Activated T-cell treated with anti-CD3 and anti-CD28 coated beads for 24 hours (primary cell): ENCODE results near the gene CIT.

Experiments used
- DNase-seq: peaks from one replicate; pipeline ENCODE4 v3.0.0-alpha.2; 2020; ENCODE audit warnings: low read depth

The CIT gene

DNA sequence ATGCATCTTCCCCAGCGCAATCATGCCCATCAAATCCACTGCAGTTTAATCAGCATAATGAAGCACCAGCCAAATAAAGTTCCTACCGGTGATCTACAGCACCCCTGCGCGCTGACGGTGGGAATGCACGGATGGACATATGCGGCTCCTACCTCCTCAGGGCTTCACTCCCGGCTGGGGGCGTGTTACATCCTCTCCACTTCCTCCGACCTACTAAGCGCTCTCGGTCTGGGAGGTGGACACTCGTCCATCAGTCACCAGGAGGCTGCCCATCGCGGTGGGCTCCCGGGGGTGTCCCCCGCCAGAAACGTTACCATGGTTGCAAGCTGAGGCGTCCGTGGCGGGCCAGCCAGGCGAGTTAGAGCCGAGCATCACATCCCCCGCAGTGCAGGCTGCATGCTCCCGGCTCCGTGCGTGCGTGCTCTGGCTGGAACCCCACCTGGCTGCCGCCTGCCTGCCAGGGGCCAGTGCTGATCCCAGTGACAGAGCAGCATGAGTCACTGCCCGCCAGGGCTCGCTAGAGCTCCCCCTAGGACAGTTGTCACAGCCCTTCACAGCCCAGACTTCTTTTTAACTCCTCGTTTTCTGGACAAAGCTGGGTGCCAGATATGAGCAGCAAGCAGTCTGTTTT lies 73.0 kb downstream of the CIT start:
- no peak for DNase-seq

DNA sequence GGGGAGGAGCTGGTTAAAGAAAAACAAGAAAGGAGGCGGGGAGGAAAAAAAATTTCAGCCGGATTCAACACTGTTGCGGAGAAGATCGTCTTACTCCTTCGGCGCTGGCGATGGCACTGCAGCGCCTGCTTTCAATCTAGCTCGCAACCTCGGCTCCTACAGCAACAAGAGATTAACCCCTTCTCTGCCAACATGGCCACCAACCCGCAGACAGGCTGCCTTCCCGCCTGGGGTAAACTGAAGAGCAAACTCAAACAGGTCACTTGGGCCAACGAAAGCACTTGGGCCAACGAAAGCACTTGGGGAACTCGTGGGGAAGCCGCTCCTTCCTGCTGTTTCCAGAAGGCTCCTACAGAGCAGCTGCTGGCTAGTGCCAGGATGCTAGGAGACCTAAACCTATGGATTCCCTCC lies 73.7 kb downstream of the CIT start:
- no peak for DNase-seq

DNA sequence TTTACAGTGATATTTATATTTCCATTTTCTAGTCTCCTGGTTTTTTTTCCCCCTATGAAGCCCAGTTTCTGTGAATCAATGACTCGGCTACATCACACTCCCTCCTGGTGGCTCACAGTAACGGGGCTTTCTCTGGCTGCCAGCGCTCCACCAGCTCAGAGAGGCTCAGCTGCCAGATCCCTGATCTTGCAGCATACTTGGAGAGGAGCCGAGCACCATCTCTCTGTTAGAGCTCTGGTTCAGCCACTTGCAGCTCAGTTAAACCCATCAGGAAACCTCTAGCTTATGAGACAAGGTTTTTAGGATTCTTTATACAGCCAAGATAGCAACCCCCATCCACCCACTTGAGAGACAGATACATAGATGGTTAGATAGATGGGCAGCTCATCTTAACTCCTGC lies 74.6 kb downstream of the CIT start:
- DNase-seq: no peak

- no peak for DNase-seq
These were observed 80.0 kb downstream of the CIT start for GRCh38 chr12:119797090-119797489.

DNA sequence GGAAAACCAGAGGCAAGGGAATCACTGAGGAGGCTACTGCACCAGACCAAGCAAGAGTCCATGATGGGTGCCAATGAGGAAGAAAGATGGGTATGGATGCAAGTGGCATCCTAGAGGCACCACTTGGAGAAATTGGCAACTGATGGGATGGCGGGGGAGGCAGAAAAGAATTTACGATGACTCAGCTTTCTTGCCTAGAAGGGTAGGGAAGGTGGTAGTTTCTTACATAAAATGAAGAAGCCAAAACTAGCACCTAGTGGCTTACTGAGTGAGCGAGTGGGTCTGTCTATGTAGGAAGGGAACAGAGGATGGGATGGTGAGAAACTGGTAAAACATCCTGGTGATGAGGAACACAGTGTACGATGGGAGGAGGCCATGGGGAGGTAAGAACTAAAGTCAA lies 80.8 kb downstream of the CIT start:
- DNase-seq: no peak

GRCh38 chr12:119791453-119791852 lies 85.7 kb downstream of the CIT start:
- no peak for DNase-seq

DNA sequence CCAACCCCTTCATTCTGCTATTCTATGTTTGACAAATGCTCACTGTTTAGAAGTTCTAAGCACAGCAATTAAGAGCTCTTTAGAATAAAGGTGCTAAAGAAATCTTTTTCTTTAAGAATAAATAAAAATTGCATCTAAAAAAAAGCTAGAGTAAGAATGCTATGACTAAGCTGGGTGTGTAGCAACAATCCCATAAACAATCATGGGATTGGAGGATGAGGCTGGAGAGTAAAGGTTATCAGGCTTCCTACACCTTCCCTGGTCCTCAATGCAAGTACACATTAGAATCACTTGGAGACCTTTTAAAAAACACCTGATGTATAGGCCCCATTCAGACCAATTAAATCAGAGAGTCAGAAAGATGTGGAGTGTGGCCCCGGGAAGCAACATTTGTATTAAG lies 88.3 kb downstream of the CIT start:
- DNase-seq: no peak

GRCh38 chr12:119786539-119786938 lies 90.6 kb downstream of the CIT start:
- DNase-seq: no peak

GRCh38 chr12:119784673-119785072 lies 92.4 kb downstream of the CIT start:
- DNase-seq: no peak

DNA sequence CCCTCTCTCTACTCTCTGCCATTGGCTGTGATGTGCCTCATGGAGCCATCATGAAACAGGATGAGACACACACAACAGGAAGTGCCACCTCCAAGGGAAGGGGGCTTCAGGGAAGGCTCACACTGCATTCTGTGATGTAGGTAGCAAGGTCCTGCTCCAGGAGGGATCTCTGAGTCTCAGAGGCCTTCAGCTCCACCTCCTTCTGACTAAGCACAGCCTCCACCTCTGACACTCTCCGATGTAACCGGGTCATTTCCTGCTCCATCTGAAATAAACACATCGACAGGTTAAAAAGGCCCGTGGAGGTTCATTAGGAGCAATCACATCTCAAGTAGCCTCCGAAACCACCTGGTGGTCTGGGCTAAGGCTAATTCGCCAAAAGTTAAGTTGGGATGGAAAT lies 93.3 kb downstream of the CIT start:
- DNase-seq: no peak

GRCh38 chr12:119781804-119782203 lies 95.3 kb downstream of the CIT start:
- DNase-seq: no peak

GRCh38 chr12:119780786-119781434 lies 96.2 kb downstream of the CIT start:
- DNase-seq: no peak

GRCh38 chr12:119775246-119775895 lies 101.7 kb downstream of the CIT start:
- DNase-seq: no peak

- no peak for DNase-seq
These were observed 104.7 kb downstream of the CIT start for GRCh38 chr12:119772431-119772830.

DNA sequence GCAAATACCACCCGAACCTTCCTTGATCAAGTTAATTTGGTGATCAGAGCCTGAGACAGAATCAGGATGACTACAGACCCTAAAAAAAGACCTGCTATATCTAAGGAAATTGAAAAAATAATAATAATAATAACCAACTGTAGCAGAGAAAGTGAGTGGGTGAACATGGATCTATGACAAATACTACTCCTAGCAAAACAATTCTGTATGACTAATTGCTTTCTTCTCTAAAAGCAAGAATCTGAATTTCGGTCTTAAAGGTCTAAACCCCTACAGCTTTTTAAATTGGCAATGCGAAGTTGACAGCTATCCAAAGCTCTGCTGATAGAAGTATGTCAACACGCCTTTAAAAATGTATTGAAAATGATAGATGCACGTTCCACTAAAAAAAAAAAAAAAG lies 107.0 kb downstream of the CIT start:
- DNase-seq: no peak

- DNase-seq: no peak
These were observed 114.5 kb downstream of the CIT start for GRCh38 chr12:119762619-119763018.

DNA sequence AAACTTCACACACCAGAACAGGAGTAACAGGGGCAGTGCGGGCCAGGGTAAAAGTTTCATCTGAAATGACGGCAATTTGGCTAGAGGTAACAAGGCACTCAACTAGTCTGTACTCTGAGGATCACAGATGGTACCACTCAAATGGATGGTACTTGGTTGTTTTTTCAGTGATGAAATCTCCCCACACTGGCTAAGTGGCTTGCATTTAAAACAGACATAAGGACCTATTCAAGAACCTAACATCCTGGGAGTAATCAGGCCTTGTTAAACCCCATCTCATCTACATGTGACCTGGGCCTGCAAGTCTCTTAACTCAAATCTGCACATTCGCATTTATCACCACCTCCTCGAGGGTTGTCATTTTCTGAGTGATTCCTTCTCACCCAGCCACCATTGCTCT lies 118.4 kb downstream of the CIT start:
- DNase-seq: no peak

DNA sequence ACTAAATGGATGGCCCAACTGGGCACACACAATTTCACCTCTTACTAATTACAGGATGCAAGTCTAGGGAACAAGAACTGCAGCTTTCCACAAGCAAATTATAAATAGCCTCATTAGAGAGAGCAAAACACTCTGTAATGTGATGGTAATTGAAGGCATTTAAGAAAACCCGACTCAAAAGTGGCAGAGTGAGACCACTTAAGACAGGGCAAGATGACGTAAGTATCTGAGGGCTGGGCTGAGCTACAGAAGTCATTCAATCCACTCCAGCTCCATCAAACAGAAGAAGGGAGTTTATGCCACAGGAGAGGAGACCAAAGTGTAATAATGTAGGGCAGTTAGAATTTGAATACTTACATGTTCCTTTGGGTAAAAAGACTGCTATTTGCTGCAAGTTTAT lies 118.9 kb downstream of the CIT start:
- no peak for DNase-seq

- DNase-seq: no peak
These were observed 125.2 kb downstream of the CIT start for GRCh38 chr12:119751961-119752360.

DNA sequence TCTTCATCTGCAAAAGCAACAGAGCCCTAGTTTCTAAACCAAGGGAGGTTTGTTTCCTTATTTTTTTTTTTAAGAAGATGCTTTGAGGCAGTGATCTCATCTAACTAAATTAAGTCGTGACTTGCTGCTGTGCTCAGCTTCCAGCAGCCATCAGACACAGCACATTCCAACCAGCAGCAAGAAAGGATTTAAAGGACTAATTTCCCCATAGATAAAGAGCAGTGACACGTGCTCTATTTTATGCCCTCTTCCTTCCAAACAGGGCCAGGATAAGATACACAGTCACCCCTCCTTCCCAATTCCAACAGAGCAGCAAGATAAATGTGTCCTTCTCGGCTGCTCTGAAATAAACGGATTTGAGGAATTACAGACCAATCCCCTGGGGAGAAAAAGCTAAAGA lies 127.5 kb downstream of the CIT start:
- no peak for DNase-seq

DNA sequence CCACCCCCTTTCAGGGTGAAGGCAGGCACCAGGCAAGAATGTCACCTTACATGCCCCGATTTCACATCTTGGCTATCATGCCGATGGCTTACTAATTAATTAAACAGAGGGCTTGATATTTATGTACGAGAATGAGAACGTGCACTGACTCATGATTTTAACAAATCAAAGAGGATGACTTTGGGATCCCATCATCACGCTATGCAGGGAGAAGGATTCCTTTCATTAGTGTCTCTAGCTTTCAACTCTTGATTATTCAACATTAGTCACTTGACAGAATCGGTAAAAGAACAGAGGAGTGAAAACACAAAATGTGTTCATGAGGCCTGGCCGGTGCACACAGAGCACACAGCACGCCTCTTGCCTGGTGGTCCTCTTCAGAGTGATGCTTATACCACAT lies 128.6 kb downstream of the CIT start:
- DNase-seq: no peak

DNA sequence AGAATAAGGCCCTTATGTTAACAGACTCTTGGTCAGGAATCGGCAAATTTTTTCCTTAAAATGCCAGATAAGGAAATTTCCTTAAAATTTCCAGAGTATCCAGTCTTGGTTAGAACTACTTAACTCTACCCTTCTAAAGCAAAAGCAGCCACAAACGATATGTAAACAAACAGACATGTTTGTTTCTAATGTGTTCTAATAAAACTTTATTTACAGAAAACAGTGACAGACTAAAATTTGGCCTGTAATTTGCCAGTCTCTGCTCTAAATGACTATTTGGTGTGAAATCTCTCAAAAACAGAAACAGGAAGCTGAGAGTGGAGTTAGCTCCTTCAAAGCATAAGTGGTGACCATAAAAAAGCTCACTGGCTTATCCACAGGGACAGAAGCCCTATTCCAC lies 131.0 kb downstream of the CIT start:
- DNase-seq: no peak

DNA sequence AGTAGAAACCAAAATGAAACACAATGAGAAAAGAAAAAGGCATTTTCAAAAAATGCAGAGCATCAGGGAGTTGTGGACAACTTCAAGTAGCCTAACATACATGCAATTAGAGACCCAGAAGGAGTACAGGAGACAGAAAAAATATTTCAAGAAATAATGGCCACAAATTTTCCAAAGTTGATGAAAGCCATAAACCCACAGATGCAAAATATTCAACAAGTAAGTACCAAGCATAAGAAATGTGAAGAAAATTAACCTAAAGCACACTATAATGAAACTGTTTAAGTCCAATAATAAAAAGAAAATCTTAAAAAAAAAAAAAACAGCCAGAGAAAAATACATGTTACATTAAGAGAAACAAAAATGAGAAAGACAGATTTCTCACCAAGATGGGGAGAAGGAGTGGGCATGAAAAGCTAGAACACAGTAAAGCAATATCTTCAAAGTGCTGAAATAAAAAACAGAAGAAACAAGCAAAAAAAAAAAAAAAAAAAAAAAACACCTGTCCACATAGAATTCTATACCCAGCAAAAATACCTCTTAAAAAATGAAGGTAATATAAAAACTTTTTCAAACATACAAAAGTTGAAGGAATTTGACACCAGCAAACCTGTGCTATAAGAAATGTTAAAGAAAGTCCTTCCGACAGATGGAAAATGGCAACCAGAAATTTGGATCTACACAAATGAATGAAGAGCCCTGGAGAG lies 132.1 kb downstream of the CIT start:
- DNase-seq: no peak
